Measurements from ENCODE around the gene AAK1.

Gene AAK1

GRCh38 chr2:69547984-69548715, 95.4 kb downstream of the AAK1 start:
- no peak for TF ChIP-seq CTCF (conservative IDR thresholded peaks at IDR 0.05; ENCODE audit: low read length)
- H3K4me3 ChIP-seq (ENCODE audit: low read length) = no peak overlapping the region
- no peak for DNase-seq (ENCODE audit: low read depth)

- no peak overlapping the region for H3K4me3 ChIP-seq (ENCODE audit: low read length)
- DNase-seq (ENCODE audit: low read depth) = no peak
- TF ChIP-seq CTCF (conservative IDR thresholded peaks at IDR 0.05; ENCODE audit: low read length) = no peak
Measured at GRCh38 chr2:69546646-69547045, 96.9 kb downstream of the AAK1 start.

GRCh38 chr2:69545477-69545932, 98.0 kb downstream of the AAK1 start:
- DNase-seq (ENCODE audit: low read depth) = peak; percentile 63
- TF ChIP-seq CTCF (conservative IDR thresholded peaks at IDR 0.05; ENCODE audit: low read length) = no peak
- no peak overlapping the region for H3K4me3 ChIP-seq (ENCODE audit: low read length)

- H3K4me3 ChIP-seq (ENCODE audit: low read length) = no peak overlapping the region
- TF ChIP-seq CTCF (conservative IDR thresholded peaks at IDR 0.05; ENCODE audit: low read length) = no peak
Measured at GRCh38 chr2:69544951-69545350, 98.6 kb downstream of the AAK1 start.

GRCh38 chr2:69539549-69539908, 104.0 kb downstream of the AAK1 start:
- TF ChIP-seq CTCF (conservative IDR thresholded peaks at IDR 0.05; ENCODE audit: low read length) = no peak
- no peak for DNase-seq (ENCODE audit: low read depth)
- H3K4me3 ChIP-seq (ENCODE audit: low read length) = no peak overlapping the region

More at GRCh38 chr2:69544951-69545350, 98.6 kb downstream of the AAK1 start:
- no peak for DNase-seq (ENCODE audit: low read depth)

GRCh38 chr2:69538872-69539548, 104.5 kb downstream of the AAK1 start:
- H3K4me3 ChIP-seq (ENCODE audit: low read length) = no peak overlapping the region
- DNase-seq (ENCODE audit: low read depth) = peak; percentile 11
- no peak for TF ChIP-seq CTCF (conservative IDR thresholded peaks at IDR 0.05; ENCODE audit: low read length)

- H3K4me3 ChIP-seq (ENCODE audit: low read length) = no peak overlapping the region
- no peak for DNase-seq (ENCODE audit: low read depth)
- TF ChIP-seq CTCF (conservative IDR thresholded peaks at IDR 0.05; ENCODE audit: low read length) = no peak
Measured at GRCh38 chr2:69538249-69538648, 105.3 kb downstream of the AAK1 start.
